HCT116 (cell line): ENCODE measurements around the gene NEURL1. TPM values are rescaled to one million over a fixed set of nuclear protein-coding genes. Genes with fewer than 3 reads are reported as not detected.

Experiments
- ATAC-seq: fragments of 200-7000 bp; cut with Tn5 transposase; 2 replicates; pipeline ENCODE4 v1.9.1; 2020; ENCODE audit warnings: mild to moderate bottlenecking, moderate library complexity
- BruUV-seq: library from RNA; stranded (reverse); fragments of 400-500 nt; replicated peaks from 2 replicates; lab custom pipeline; 2021; lab: Mats Ljungman, UMichigan
- CTCF ChIA-PET: fragments of 300-600 bp; sonication (Branson Sonifier 250); formaldehyde crosslinking; loops from one replicate; lab custom pipeline; 2021; ENCODE audit warnings: antibody characterized with exemption; lab: Charles Lee
- POLR2A ChIA-PET: fragments of 300-600, 350-600 bp; sonication (Branson Sonifier 250); formaldehyde crosslinking; loops from one replicate; lab custom pipeline; 2021; ENCODE audit warnings: antibody characterized with exemption; lab: Charles Lee
- RAD21 ChIA-PET, 2 experiments: fragments of 300-600 bp; sonication (Branson Sonifier 250); formaldehyde crosslinking; loops; one replicate each; lab custom pipeline; 2023; ENCODE audit warnings: low total read pairs in 2 of 2; ENCODE audit not compliant: uncharacterized antibody in 2 of 2, unreplicated experiment in 2 of 2, low non-redundant PET in 1 of 2; lab: Charles Lee
- DNase-seq: peaks from one replicate; pipeline ENCODE4 v3.0.0-alpha.2; 2010; ENCODE audit warnings: low read depth, low spot score
- H2AFZ ChIP-seq: fragments of 200-600 bp; shearing (Covaris generic), sonication (generic); 2 replicates; pipeline ENCODE4 v1.6.1; 2017; ENCODE audit warnings: low read depth, mixed run types, mixed read lengths, antibody characterized with exemption, low read length; ENCODE audit not compliant: poor library complexity, severe bottlenecking
- H3K27ac ChIP-seq: 2 replicates; pipeline ENCODE4 v1.5.1; 2012; ENCODE audit warnings: low read depth, low read length
- H3K27me3 ChIP-seq: fragments of 200-600 bp; sonication (generic); 2 replicates; pipeline ENCODE4 v1.6.1; 2016; ENCODE audit warnings: mixed run types, low read length, mixed read lengths; ENCODE audit not compliant: insufficient read depth
- H3K36me3 ChIP-seq, 2 experiments: fragments of 200-500 bp in 1 of 2; fragments of 200-600 bp in 1 of 2; sonication (Bioruptor generic) in 1 of 2; sonication (generic) in 1 of 2; 2 replicates each; pipeline versions ENCODE4 v1.5.1 to v1.6.1; 2014 to 2016; ENCODE audit warnings: low read length in 2 of 2, inconsistent platforms in 1 of 2, mixed read lengths in 1 of 2, mixed run types in 1 of 2; ENCODE audit not compliant: insufficient read depth in 2 of 2, control insufficient read depth in 1 of 2
- H3K4me1 ChIP-seq, 2 experiments: fragments of 200-600 bp in 1 of 2; sonication (generic) in 1 of 2; 2 replicates each; pipeline versions ENCODE4 v1.5.1 to v1.6.1; 2012 to 2017; ENCODE audit warnings: low read length in 2 of 2, inconsistent platforms in 1 of 2, mild to moderate bottlenecking in 1 of 2, mixed read lengths in 1 of 2, mixed run types in 1 of 2, moderate library complexity in 1 of 2; ENCODE audit not compliant: insufficient read depth in 2 of 2, control insufficient read depth in 1 of 2
- H3K4me2 ChIP-seq: fragments of 200-600 bp; sonication (generic); 2 replicates; pipeline ENCODE4 v1.6.1; 2017; ENCODE audit warnings: mixed run types, low read length, mixed read lengths
- H3K4me3 ChIP-seq, 2 experiments: fragments of 200-600 bp in 1 of 2; sonication (generic) in 1 of 2; replicated peaks in 1 of 2; 2 replicates each; pipeline ENCODE4 v1.5.1; 2011 to 2016; ENCODE audit warnings: low read length in 2 of 2, control low read depth in 1 of 2, low read depth in 1 of 2, mild to moderate bottlenecking in 1 of 2, mixed read lengths in 1 of 2, mixed run types in 1 of 2
- H3K79me2 ChIP-seq: fragments of 200-600 bp; sonication (generic); 2 replicates; pipeline ENCODE4 v1.6.1; 2017; ENCODE audit warnings: mild to moderate bottlenecking, mixed run types, low read length, moderate library complexity, mixed read lengths; ENCODE audit not compliant: insufficient read depth
- H3K9ac ChIP-seq: fragments of 200-600 bp; sonication (generic); 2 replicates; pipeline ENCODE4 v1.6.1; 2016; ENCODE audit warnings: low read length, mixed read lengths
- H3K9me2 ChIP-seq: fragments of 200-600 bp; sonication (generic), shearing (Covaris generic); 2 replicates; pipeline ENCODE4 v1.6.1; 2017; ENCODE audit warnings: mixed run types, mild to moderate bottlenecking, moderate library complexity; ENCODE audit not compliant: insufficient read depth
- H3K9me3 ChIP-seq, 2 experiments: fragments of 200-500 bp in 1 of 2; fragments of 200-600 bp in 1 of 2; sonication (Bioruptor generic) in 1 of 2; sonication (generic) in 1 of 2; 2 replicates each; pipeline ENCODE4 v1.6.1; 2014 to 2017; ENCODE audit warnings: low read length in 2 of 2, mixed read lengths in 2 of 2, inconsistent platforms in 1 of 2, low read depth in 1 of 2, mild to moderate bottlenecking in 1 of 2, mixed run types in 1 of 2, moderate library complexity in 1 of 2; ENCODE audit not compliant: control insufficient read depth in 1 of 2, insufficient read depth in 1 of 2
- H4K20me1 ChIP-seq: fragments of 200-600 bp; sonication (generic), shearing (Covaris generic); 2 replicates; pipeline ENCODE4 v1.6.1; 2017; ENCODE audit warnings: mixed run types, mild to moderate bottlenecking, moderate library complexity; ENCODE audit not compliant: insufficient read depth
- CBX3 ChIP-seq: IDR thresholded peaks from 2 replicates; pipeline ENCODE4 v1.6.1; 2012; ENCODE audit warnings: low read depth
- CEBPB ChIP-seq: IDR thresholded peaks from 2 replicates; pipeline ENCODE4 v1.6.1; 2012; ENCODE audit warnings: low read depth
- CTCF ChIP-seq, 3 experiments: fragments of 200-600 bp in 1 of 3; sonication (generic) in 1 of 3; IDR thresholded peaks in 2 of 3; conservative IDR thresholded peaks in 1 of 3; 2 replicates each; pipeline ENCODE4 v1.5.1; 2012 to 2017; ENCODE audit warnings: low read depth in 2 of 3, low read length in 2 of 3, antibody characterized with exemption in 1 of 3, borderline replicate concordance in 1 of 3, control low read depth in 1 of 3, mild to moderate bottlenecking in 1 of 3, mixed read lengths in 1 of 3, mixed run types in 1 of 3, moderate library complexity in 1 of 3; ENCODE audit not compliant: insufficient read depth in 1 of 3
- EGR1 ChIP-seq: IDR thresholded peaks from 2 replicates; pipeline ENCODE4 v1.6.1; 2012; ENCODE audit warnings: low read depth
- ELF1 ChIP-seq: IDR thresholded peaks from 2 replicates; pipeline ENCODE4 v1.6.1; 2012; ENCODE audit warnings: low read depth, borderline replicate concordance
- EZH2phosphoT487 ChIP-seq: fragments of 200-600 bp; IDR thresholded peaks from 2 replicates; pipeline ENCODE4 v1.6.1; 2018; ENCODE audit warnings: antibody characterized with exemption, borderline replicate concordance
- FOSL1 ChIP-seq: IDR thresholded peaks from 2 replicates; pipeline ENCODE4 v1.6.1; 2012; ENCODE audit warnings: low read depth
- JUND ChIP-seq: IDR thresholded peaks from 2 replicates; pipeline ENCODE4 v1.6.1; 2012
- POLR2A ChIP-seq: IDR thresholded peaks from 2 replicates; pipeline ENCODE4 v1.7.0; 2011; ENCODE audit warnings: borderline replicate concordance; ENCODE audit not compliant: insufficient read depth, insufficient read length; ENCODE audit errors: extremely low read depth
- POLR2AphosphoS5 ChIP-seq: IDR thresholded peaks from 2 replicates; pipeline ENCODE4 v1.6.1; 2011; ENCODE audit warnings: mild to moderate bottlenecking, low read depth, low read length, moderate library complexity
- SIN3A ChIP-seq: IDR thresholded peaks from 2 replicates; pipeline ENCODE4 v1.6.1; 2012; ENCODE audit warnings: low read depth
- SP1 ChIP-seq: IDR thresholded peaks from 2 replicates; pipeline ENCODE4 v1.6.1; 2012; ENCODE audit warnings: low read depth
- ZFX ChIP-seq: fragments of 450-650 bp; IDR thresholded peaks from 2 replicates; pipeline ENCODE4 v1.6.1; 2017
- intact Hi-C: fragments of 100-400 bp; cut with micrococcal nuclease; formaldehyde crosslinking; loops from 2 replicates; pipeline ENCODE4 v1.10.0; 2022
- total RNA-seq: library from RNA; stranded (reverse); gene quantifications from one replicate; pipeline ENCODE4 v1.2.1, GENCODE V29; 2021; ENCODE audit not compliant: unreplicated experiment
- TF ChIP-seq, protein P1 (sequence below): IDR thresholded peaks from 2 replicates; pipeline ENCODE4 v1.6.1; 2012
- TF ChIP-seq, protein P2 (sequence below): IDR thresholded peaks from 2 replicates; pipeline ENCODE4 v1.6.1; 2012; ENCODE audit warnings: low read depth

The NEURL1 gene
- total RNA-seq, 1 experiment from 2014 or later = 1.4 TPM

DNA sequence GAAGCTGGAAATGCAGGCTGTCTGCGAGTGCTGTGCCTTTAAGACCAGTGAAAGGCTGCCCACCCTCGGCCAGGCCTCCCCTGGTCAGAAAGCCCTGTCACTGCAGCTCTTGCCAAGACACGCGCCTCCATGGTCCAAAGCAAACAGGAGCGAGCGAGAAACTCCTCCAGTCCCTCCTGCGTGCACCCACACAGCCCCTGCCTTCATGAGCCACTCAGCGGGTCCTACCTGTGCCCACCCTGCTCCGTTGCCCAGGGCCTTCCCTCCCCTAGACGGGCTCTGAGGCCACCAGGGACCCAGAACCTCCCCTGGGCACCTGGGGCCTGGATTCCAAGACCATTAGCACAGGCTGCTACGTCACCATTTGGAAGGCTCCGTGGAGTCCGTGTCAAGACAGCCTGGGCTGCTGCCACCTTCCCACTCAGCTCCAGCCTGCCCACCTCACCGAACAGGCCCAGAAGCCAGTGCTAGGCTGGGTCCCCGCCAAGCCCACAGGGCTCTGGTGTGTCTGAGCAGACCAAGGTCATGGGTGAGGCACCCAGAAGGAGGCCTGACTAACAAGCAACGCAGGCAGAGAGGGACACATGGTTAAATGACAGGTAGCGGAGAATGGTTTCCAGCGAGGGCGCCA is 144.5 kb downstream of the NEURL1 start:
- Histone ChIP-seq H3K27ac (no peak overlapping the region), H3K9me2 (no peaks in the 10 kb centered on the region), H3K27me3 (no peaks in the 10 kb centered on the region), H2AFZ (no peak overlapping the region), H3K36me3 (no peaks in the 10 kb centered on the region), H3K4me1 (peaks cover 3 to 13% of the 10 kb centered on the region in 2 experiments; a peak in 3 of 4 replicates), H3K4me2 (no peak overlapping the region), H3K9ac (no peak overlapping the region), H4K20me1 (no peaks in the 10 kb centered on the region), H3K79me2 (no peaks in the 10 kb centered on the region), H3K9me3 (no peaks in the 10 kb centered on the region), H3K4me3 (no peak overlapping the region)
- DNase-seq (no peak), ATAC-seq (no peak)
- RAD21 ChIA-PET = no interaction called here
- intact Hi-C loops = no loop called here
- CTCF ChIA-PET = no interaction called here
- TF ChIP-seq EZH2phosphoT487 = no peak
- no peak for TF ChIP-seq CTCF (IDR thresholded peaks at IDR 0.05 in 2 of 3, conservative IDR thresholded peaks at IDR 0.05 in 1 of 3; ENCODE audit: borderline replicate concordance in 1 of 3, insufficient read depth in 1 of 3, low read depth in 2 of 3, low read length in 2 of 3)
- TF ChIP-seq POLR2AphosphoS5 = no peak
- no peak for TF ChIP-seq FOSL1
- TF ChIP-seq CBX3 = no peak
- TF ChIP-seq ZFX = no peak
- no peak for TF ChIP-seq SIN3A
- TF ChIP-seq POLR2A = no peak
- no peak for TF ChIP-seq ELF1
- no peak for TF ChIP-seq EGR1
- no peak for TF ChIP-seq CEBPB
- TF ChIP-seq JUND = no peak
- TF ChIP-seq SP1 = no peak
- TF ChIP-seq, protein P1, sequence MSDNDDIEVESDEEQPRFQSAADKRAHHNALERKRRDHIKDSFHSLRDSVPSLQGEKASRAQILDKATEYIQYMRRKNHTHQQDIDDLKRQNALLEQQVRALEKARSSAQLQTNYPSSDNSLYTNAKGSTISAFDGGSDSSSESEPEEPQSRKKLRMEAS = no peak
- TF ChIP-seq, protein P2, sequence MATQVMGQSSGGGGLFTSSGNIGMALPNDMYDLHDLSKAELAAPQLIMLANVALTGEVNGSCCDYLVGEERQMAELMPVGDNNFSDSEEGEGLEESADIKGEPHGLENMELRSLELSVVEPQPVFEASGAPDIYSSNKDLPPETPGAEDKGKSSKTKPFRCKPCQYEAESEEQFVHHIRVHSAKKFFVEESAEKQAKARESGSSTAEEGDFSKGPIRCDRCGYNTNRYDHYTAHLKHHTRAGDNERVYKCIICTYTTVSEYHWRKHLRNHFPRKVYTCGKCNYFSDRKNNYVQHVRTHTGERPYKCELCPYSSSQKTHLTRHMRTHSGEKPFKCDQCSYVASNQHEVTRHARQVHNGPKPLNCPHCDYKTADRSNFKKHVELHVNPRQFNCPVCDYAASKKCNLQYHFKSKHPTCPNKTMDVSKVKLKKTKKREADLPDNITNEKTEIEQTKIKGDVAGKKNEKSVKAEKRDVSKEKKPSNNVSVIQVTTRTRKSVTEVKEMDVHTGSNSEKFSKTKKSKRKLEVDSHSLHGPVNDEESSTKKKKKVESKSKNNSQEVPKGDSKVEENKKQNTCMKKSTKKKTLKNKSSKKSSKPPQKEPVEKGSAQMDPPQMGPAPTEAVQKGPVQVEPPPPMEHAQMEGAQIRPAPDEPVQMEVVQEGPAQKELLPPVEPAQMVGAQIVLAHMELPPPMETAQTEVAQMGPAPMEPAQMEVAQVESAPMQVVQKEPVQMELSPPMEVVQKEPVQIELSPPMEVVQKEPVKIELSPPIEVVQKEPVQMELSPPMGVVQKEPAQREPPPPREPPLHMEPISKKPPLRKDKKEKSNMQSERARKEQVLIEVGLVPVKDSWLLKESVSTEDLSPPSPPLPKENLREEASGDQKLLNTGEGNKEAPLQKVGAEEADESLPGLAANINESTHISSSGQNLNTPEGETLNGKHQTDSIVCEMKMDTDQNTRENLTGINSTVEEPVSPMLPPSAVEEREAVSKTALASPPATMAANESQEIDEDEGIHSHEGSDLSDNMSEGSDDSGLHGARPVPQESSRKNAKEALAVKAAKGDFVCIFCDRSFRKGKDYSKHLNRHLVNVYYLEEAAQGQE = no peak
- BruUV-seq = no TSS peak
- POLR2A ChIA-PET = no interaction called here
